Activated T-cell treated with anti-CD3 and anti-CD28 coated beads, Interleukin-2, amount 50 U/mL, for 4 hours (primary cell): ENCODE results near the gene DENND1A. TPM values are rescaled to one million over a fixed set of nuclear protein-coding genes. Genes with fewer than 3 reads are reported as not detected.
"Not testable (repeated sequence)": the region's sequence is repeated elsewhere in the genome, so short reads cannot be mapped to it uniquely, and the experiment has no call there.

Source experiments
- ATAC-seq, 2 donors: fragments of 200-7000 bp; cut with Tn5 transposase; one replicate each; pipeline ENCODE4 v1.10.0; 2021
- DNase-seq: peaks from one replicate; pipeline ENCODE4 v3.0.0-alpha.2; 2020
- H3K27me3 Mint-ChIP-seq: one replicate; pipeline ENCODE4 v1.8.0; 2021; ENCODE audit warnings: low read depth, mixed read lengths
- H3K36me3 Mint-ChIP-seq: one replicate; pipeline ENCODE4 v1.8.0; 2022; ENCODE audit warnings: mixed read lengths; ENCODE audit not compliant: insufficient read depth
- H3K4me1 Mint-ChIP-seq: one replicate; pipeline ENCODE4 v1.8.0; 2021; ENCODE audit warnings: low read depth, mixed read lengths
- H3K4me3 Mint-ChIP-seq: one replicate; pipeline ENCODE4 v1.8.0; 2021; ENCODE audit warnings: mild to moderate bottlenecking, moderate library complexity, mixed read lengths
- H3K9me3 Mint-ChIP-seq: one replicate; pipeline ENCODE4 v1.8.0; 2021; ENCODE audit warnings: mixed read lengths
- total RNA-seq, 3 donors: library from RNA; stranded (reverse); gene quantifications; one replicate each; pipeline ENCODE4 v1.2.1, GENCODE V29; 2021

DENND1A gene
- total RNA-seq, 3 donors from 2014 or later = 15.5 to 21.7 (median 16.9) TPM

GRCh38 chr9:123922911-123923310 is 7.0 kb downstream of the DENND1A start:
- H3K36me3 Mint-ChIP-seq = peaks cover 14% of the 10 kb centered on the region
- H3K9me3 Mint-ChIP-seq = peaks cover 9% of the 10 kb centered on the region
- no peak for ATAC-seq
- H3K27me3 Mint-ChIP-seq = no peaks in the 10 kb centered on the region
- peaks cover 20% of the 10 kb centered on the region for H3K4me1 Mint-ChIP-seq
- no peak for DNase-seq
- H3K4me3 Mint-ChIP-seq = no peak overlapping the region

GRCh38 chr9:123922431-123922830 is 7.5 kb downstream of the DENND1A start:
- ATAC-seq (no peak), DNase-seq (no peak)
- Mint-ChIP-seq H3K9me3 (peaks cover 9% of the 10 kb centered on the region), H3K4me3 (no peak overlapping the region), H3K4me1 (peaks cover 15% of the 10 kb centered on the region), H3K27me3 (no peaks in the 10 kb centered on the region), H3K36me3 (peaks cover 14% of the 10 kb centered on the region)

- Mint-ChIP-seq H3K4me1 (peaks cover 3% of the 10 kb centered on the region), H3K36me3 (peaks cover 9% of the 10 kb centered on the region), H3K27me3 (no peaks in the 10 kb centered on the region), H3K9me3 (no peaks in the 10 kb centered on the region), H3K4me3 (no peak overlapping the region)
- DNase-seq (no peak), ATAC-seq (peak in 1 of 2 donors; percentile 62)
Observed at GRCh38 chr9:123914517-123915196, 15.3 kb downstream of the DENND1A start.

- Mint-ChIP-seq H3K36me3 (peaks cover 12% of the 10 kb centered on the region), H3K27me3 (no peaks in the 10 kb centered on the region), H3K9me3 (no peaks in the 10 kb centered on the region), H3K4me3 (no peak overlapping the region), H3K4me1 (no peaks in the 10 kb centered on the region)
- DNase-seq (no peak), ATAC-seq (no peak)
Observed at GRCh38 chr9:123912167-123912897, 17.6 kb downstream of the DENND1A start.

- Mint-ChIP-seq H3K4me3 (no peak overlapping the region), H3K27me3 (no peaks in the 10 kb centered on the region), H3K36me3 (peaks cover 12% of the 10 kb centered on the region), H3K4me1 (no peaks in the 10 kb centered on the region), H3K9me3 (no peaks in the 10 kb centered on the region)
- no peak for ATAC-seq
- no peak for DNase-seq
Observed at GRCh38 chr9:123911024-123911423, 18.9 kb downstream of the DENND1A start.

- ATAC-seq, H3K4me3 Mint-ChIP-seq: not testable (repeated sequence)
Observed at GRCh38 chr9:123909192-123909591, 20.7 kb downstream of the DENND1A start.

GRCh38 chr9:123903550-123903949 is 26.4 kb downstream of the DENND1A start:
- H3K4me1 Mint-ChIP-seq, H3K4me3 Mint-ChIP-seq, H3K9me3 Mint-ChIP-seq, DNase-seq, ATAC-seq, H3K27me3 Mint-ChIP-seq: not testable (repeated sequence)
- H3K36me3 Mint-ChIP-seq = peaks cover 18% of the 10 kb centered on the region

More at GRCh38 chr9:123909192-123909591, 20.7 kb downstream of the DENND1A start:
- not testable (repeated sequence) for H3K9me3 Mint-ChIP-seq, H3K4me1 Mint-ChIP-seq, H3K27me3 Mint-ChIP-seq, DNase-seq
- H3K36me3 Mint-ChIP-seq = peaks cover 14% of the 10 kb centered on the region

GRCh38 chr9:123894822-123895221 is 35.1 kb downstream of the DENND1A start:
- H3K27me3 Mint-ChIP-seq = no peaks in the 10 kb centered on the region
- no peak overlapping the region for H3K4me3 Mint-ChIP-seq
- peaks cover 4% of the 10 kb centered on the region for H3K36me3 Mint-ChIP-seq
- DNase-seq = no peak
- H3K9me3 Mint-ChIP-seq = no peaks in the 10 kb centered on the region
- H3K4me1 Mint-ChIP-seq = peaks cover 8% of the 10 kb centered on the region
- no peak for ATAC-seq

GRCh38 chr9:123893831-123894460 is 36.0 kb downstream of the DENND1A start:
- no peak for DNase-seq
- peaks cover 8% of the 10 kb centered on the region for H3K36me3 Mint-ChIP-seq
- peaks cover 6% of the 10 kb centered on the region for H3K4me1 Mint-ChIP-seq
- no peak overlapping the region for H3K4me3 Mint-ChIP-seq
- H3K27me3 Mint-ChIP-seq = no peaks in the 10 kb centered on the region
- ATAC-seq = no peak
- no peaks in the 10 kb centered on the region for H3K9me3 Mint-ChIP-seq

- ATAC-seq (no peak), DNase-seq (no peak)
- Mint-ChIP-seq H3K27me3 (no peaks in the 10 kb centered on the region), H3K36me3 (peaks cover 13% of the 10 kb centered on the region), H3K4me3 (no peak overlapping the region), H3K4me1 (peaks cover 4% of the 10 kb centered on the region), H3K9me3 (no peaks in the 10 kb centered on the region)
Observed at GRCh38 chr9:123893115-123893514, 36.8 kb downstream of the DENND1A start.

GRCh38 chr9:123887837-123888236 is 42.1 kb downstream of the DENND1A start:
- no peak overlapping the region for H3K4me3 Mint-ChIP-seq
- ATAC-seq = no peak
- H3K9me3 Mint-ChIP-seq = no peaks in the 10 kb centered on the region

GRCh38 chr9:123885834-123886233 is 44.1 kb downstream of the DENND1A start:
- ATAC-seq, H3K9me3 Mint-ChIP-seq, DNase-seq, H3K27me3 Mint-ChIP-seq, H3K4me3 Mint-ChIP-seq: not testable (repeated sequence)
- Mint-ChIP-seq H3K36me3 (peaks cover 26% of the 10 kb centered on the region), H3K4me1 (peaks cover 18% of the 10 kb centered on the region)

More at GRCh38 chr9:123887837-123888236, 42.1 kb downstream of the DENND1A start:
- no peak for DNase-seq
- Mint-ChIP-seq H3K4me1 (peaks cover 8% of the 10 kb centered on the region), H3K27me3 (no peaks in the 10 kb centered on the region), H3K36me3 (peaks cover 27% of the 10 kb centered on the region)

- H3K4me1 Mint-ChIP-seq = peaks cover 18% of the 10 kb centered on the region
- H3K9me3 Mint-ChIP-seq = no peaks in the 10 kb centered on the region
- no peaks in the 10 kb centered on the region for H3K27me3 Mint-ChIP-seq
- ATAC-seq (no peak), DNase-seq (no peak)
- H3K4me3 Mint-ChIP-seq = no peak overlapping the region
- peaks cover 22% of the 10 kb centered on the region for H3K36me3 Mint-ChIP-seq
Observed at GRCh38 chr9:123883634-123884033, 46.3 kb downstream of the DENND1A start.

GRCh38 chr9:123881604-123882003 is 48.3 kb downstream of the DENND1A start:
- H3K36me3 Mint-ChIP-seq = peaks cover 12% of the 10 kb centered on the region
- ATAC-seq (no peak), DNase-seq (no peak)
- H3K27me3 Mint-ChIP-seq = no peaks in the 10 kb centered on the region
- H3K9me3 Mint-ChIP-seq = no peaks in the 10 kb centered on the region
- H3K4me1 Mint-ChIP-seq = peaks cover 18% of the 10 kb centered on the region
- no peak overlapping the region for H3K4me3 Mint-ChIP-seq
